Tibial nerve (tissue), 4 donors: ENCODE results near the gene NXPH4. TPM values are rescaled to one million over a fixed set of nuclear protein-coding genes. Genes with fewer than 3 reads are reported as not detected.

ENCODE experiments used
- DNase-seq, 2 donors: peaks; one replicate each; pipeline ENCODE4 v3.0.0-alpha.2; 2019; ENCODE audit warnings: low spot score in 2 of 2
- H3K27ac ChIP-seq, 4 donors: fragments of 200-600 bp; sonication (generic) in 3 of 4; one replicate each; pipeline ENCODE4 v1.5.1; 2017 to 2019; ENCODE audit warnings: mild to moderate bottlenecking in 1 of 4
- H3K27me3 ChIP-seq, 2 donors: fragments of 200-600 bp; sonication (generic) in 1 of 2; one replicate each; pipeline versions ENCODE4 v1.5.1 to v1.6.0; 2017 to 2019
- H3K36me3 ChIP-seq, 3 donors: fragments of 200-600 bp; sonication (generic); one replicate each; pipeline ENCODE4 v1.5.1; 2018 to 2019
- H3K4me1 ChIP-seq, 4 donors: fragments of 200-600 bp; sonication (generic) in 3 of 4; one replicate each; pipeline ENCODE4 v1.5.1; 2017 to 2019
- H3K4me3 ChIP-seq, 4 donors: fragments of 200-600 bp; sonication (generic) in 3 of 4; one replicate each; pipeline ENCODE4 v1.5.1; 2017 to 2019; ENCODE audit warnings: mild to moderate bottlenecking in 1 of 4, moderate library complexity in 1 of 4
- H3K9me3 ChIP-seq, 4 donors: fragments of 200-600 bp; sonication (generic) in 3 of 4; one replicate each; pipeline ENCODE4 v1.5.1; 2017 to 2019
- CTCF ChIP-seq, 5 experiments: fragments of 200-600 bp in 3 of 5; fragments of 450-650 bp in 2 of 5; sonication (generic) in 3 of 5; IDR thresholded peaks; one replicate each; pipeline ENCODE4 v1.5.1; 2016 to 2019; ENCODE audit warnings: antibody characterized with exemption in 5 of 5, mild to moderate bottlenecking in 3 of 5, moderate library complexity in 2 of 5
- EP300 ChIP-seq, 2 donors: sonication (generic); formaldehyde crosslinking; IDR thresholded peaks; one replicate each; pipeline ENCODE4 v1.6.1; 2017; ENCODE audit warnings: antibody characterized with exemption in 2 of 2, mild to moderate bottlenecking in 1 of 2
- POLR2A ChIP-seq, 2 donors: fragments of 450-650 bp; IDR thresholded peaks; one replicate each; pipeline ENCODE4 v1.6.1; 2017; ENCODE audit warnings: antibody characterized with exemption in 2 of 2, mild to moderate bottlenecking in 2 of 2, moderate library complexity in 2 of 2
- WGBS, 2 donors: methylation state at CpG; one replicate each; pipeline ENCODE4 v1.1.5; 2018; 5-methylcytosine and 5-hydroxymethylcytosine counted together
- total RNA-seq, 4 donors: library from RNA; depleted of rRNA; stranded (reverse); fragments of >200 nt; gene quantifications; one replicate each; pipeline ENCODE4 v1.1.0, GENCODE V29; 2016

The NXPH4 gene
- total RNA-seq, 4 donors from 2014 or later = 4.2 TPM; not detected in 3

- Histone ChIP-seq H3K4me3 (no peak overlapping the region), H3K9me3 (no peaks in the 10 kb centered on the region), H3K36me3 (peaks cover 0 to 100% (median 15%) of the 10 kb centered on the region in 3 donors), H3K4me1 (peaks cover 0 to 56% (median 0%) of the 10 kb centered on the region in 4 donors), H3K27ac (no peak overlapping the region), H3K27me3 (no peaks in the 10 kb centered on the region)
- no peak for TF ChIP-seq CTCF (IDR thresholded peaks at IDR 0.05)
- TF ChIP-seq EP300 (IDR thresholded peaks at IDR 0.05) = no peak
- no peak for TF ChIP-seq POLR2A (IDR thresholded peaks at IDR 0.05)
- 85 to 87% methylated on average over 14 of the region's 14 CpGs for WGBS, 2 donors
- DNase-seq = no peak
Measured at GRCh38 chr12:57173683-57174082, 42.9 kb upstream of the NXPH4 start.

GRCh38 chr12:57175428-57176138 lies 41.0 kb upstream of the NXPH4 start:
- peak; percentile 89 to 95 for DNase-seq
- peaks cover 0 to 51% (median 0%) of the 10 kb centered on the region in 4 donors for H3K4me1 ChIP-seq
- H3K27ac ChIP-seq = peak overlapping the region in 3 of 4 donors; percentile 5 to 53 (median 23)
- H3K27me3 ChIP-seq = no peaks in the 10 kb centered on the region
- H3K9me3 ChIP-seq = no peaks in the 10 kb centered on the region
- H3K4me3 ChIP-seq = no peak overlapping the region
- TF ChIP-seq CTCF (IDR thresholded peaks at IDR 0.05) = peak; percentile 62 to 95 (median 89)
- peak in 1 of 2 donors; percentile 60 for TF ChIP-seq EP300 (IDR thresholded peaks at IDR 0.05)
- no peak for TF ChIP-seq POLR2A (IDR thresholded peaks at IDR 0.05)
- H3K36me3 ChIP-seq = peaks cover 0 to 100% (median 27%) of the 10 kb centered on the region in 3 donors
- 48 to 51% methylated on average over 27 to 29 of the region's 29 CpGs for WGBS, 2 donors

- peaks cover 0 to 52% (median 0%) of the 10 kb centered on the region in 4 donors for H3K4me1 ChIP-seq
- H3K27ac ChIP-seq = peak overlapping the region in 2 of 4 donors; percentile 5 to 53
- 85 to 88% methylated on average over 9 of the region's 9 CpGs for WGBS, 2 donors
- no peak for DNase-seq
- no peaks in the 10 kb centered on the region for H3K27me3 ChIP-seq
- H3K9me3 ChIP-seq = no peaks in the 10 kb centered on the region
- TF ChIP-seq POLR2A (IDR thresholded peaks at IDR 0.05) (no peak), CTCF (IDR thresholded peaks at IDR 0.05) (peak in 1 of 5 experiments; percentile 13), EP300 (IDR thresholded peaks at IDR 0.05) (no peak)
- no peak overlapping the region for H3K4me3 ChIP-seq
- H3K36me3 ChIP-seq = peaks cover 0 to 100% (median 29%) of the 10 kb centered on the region in 3 donors
Measured at GRCh38 chr12:57176139-57176477, 40.5 kb upstream of the NXPH4 start.

GRCh38 chr12:57176846-57177245 lies 39.7 kb upstream of the NXPH4 start:
- Histone ChIP-seq H3K4me1 (peaks cover 0 to 52% (median 0%) of the 10 kb centered on the region in 4 donors), H3K36me3 (peaks cover 0 to 100% (median 29%) of the 10 kb centered on the region in 3 donors), H3K9me3 (no peaks in the 10 kb centered on the region), H3K27me3 (no peaks in the 10 kb centered on the region), H3K27ac (no peak overlapping the region), H3K4me3 (no peak overlapping the region)
- 81 to 87% methylated on average over 9 of the region's 9 CpGs for WGBS, 2 donors
- DNase-seq = no peak
- TF ChIP-seq EP300 (IDR thresholded peaks at IDR 0.05) = no peak
- TF ChIP-seq CTCF (IDR thresholded peaks at IDR 0.05) = no peak
- no peak for TF ChIP-seq POLR2A (IDR thresholded peaks at IDR 0.05)

- Histone ChIP-seq H3K9me3 (no peaks in the 10 kb centered on the region), H3K27ac (no peak overlapping the region), H3K4me3 (no peak overlapping the region), H3K36me3 (peaks cover 0 to 100% (median 29%) of the 10 kb centered on the region in 3 donors), H3K4me1 (peaks cover 0 to 55% (median 0%) of the 10 kb centered on the region in 4 donors), H3K27me3 (no peaks in the 10 kb centered on the region)
- TF ChIP-seq EP300 (IDR thresholded peaks at IDR 0.05) (no peak), POLR2A (IDR thresholded peaks at IDR 0.05) (no peak), CTCF (IDR thresholded peaks at IDR 0.05) (no peak)
- WGBS, 2 donors = 87 to 89% methylated on average over 16 of the region's 16 CpGs
- DNase-seq = no peak
Measured at GRCh38 chr12:57177354-57177753, 39.2 kb upstream of the NXPH4 start.
